ENCODE measurements around the gene LDLRAD3. TPM values are rescaled to one million over a fixed set of nuclear protein-coding genes. Genes with fewer than 3 reads are reported as not detected.

LDLRAD3 gene
- total and polyA plus RNA-seq, 4 donors = 20.9 to 25.6 (median 22.8) TPM

GRCh38 chr11:36261094-36261493 is 317.2 kb downstream of the LDLRAD3 start:
- no peaks in the 10 kb centered on the region for H3K36me3 ChIP-seq (ENCODE audit: control insufficient read depth, insufficient read depth, low read length)
- 84% methylated on average over 4 of the region's 4 CpGs for WGBS (ENCODE audit: insufficient coverage)
- no peak overlapping the region for H3K4me3 ChIP-seq (ENCODE audit: low read depth, low read length)
- H3K4me1 ChIP-seq (ENCODE audit: control insufficient read depth, insufficient read depth, low read length) = peaks cover 26% of the 10 kb centered on the region
- no peak overlapping the region for H3K27ac ChIP-seq (ENCODE audit: low read depth, low read length)
- no peaks in the 10 kb centered on the region for H3K27me3 ChIP-seq (ENCODE audit: control insufficient read depth, insufficient read depth, low read length)
- H3K9me3 ChIP-seq (ENCODE audit: control insufficient read depth, insufficient read depth, low read length) = no peaks in the 10 kb centered on the region
- no peak for DNase-seq (ENCODE audit: low read depth in 4 of 6, low spot score in 6 of 6)

GRCh38 chr11:36264011-36264972 is 320.4 kb downstream of the LDLRAD3 start:
- Histone ChIP-seq H3K36me3 (ENCODE audit: control insufficient read depth, insufficient read depth, low read length) (no peaks in the 10 kb centered on the region), H3K4me3 (ENCODE audit: low read depth, low read length) (no peak overlapping the region), H3K27me3 (ENCODE audit: control insufficient read depth, insufficient read depth, low read length) (no peaks in the 10 kb centered on the region), H3K27ac (ENCODE audit: low read depth, low read length) (no peak overlapping the region), H3K9me3 (ENCODE audit: control insufficient read depth, insufficient read depth, low read length) (no peaks in the 10 kb centered on the region), H3K4me1 (ENCODE audit: control insufficient read depth, insufficient read depth, low read length) (peaks cover 13% of the 10 kb centered on the region)
- no peak for DNase-seq (ENCODE audit: low read depth in 4 of 6, low spot score in 6 of 6)
- WGBS (ENCODE audit: insufficient coverage) = 69% methylated on average over 9 of the region's 9 CpGs

GRCh38 chr11:36264973-36265344 is 321.1 kb downstream of the LDLRAD3 start:
- Histone ChIP-seq H3K27me3 (ENCODE audit: control insufficient read depth, insufficient read depth, low read length) (no peaks in the 10 kb centered on the region), H3K9me3 (ENCODE audit: control insufficient read depth, insufficient read depth, low read length) (no peaks in the 10 kb centered on the region), H3K36me3 (ENCODE audit: control insufficient read depth, insufficient read depth, low read length) (peaks cover 2% of the 10 kb centered on the region), H3K4me3 (ENCODE audit: low read depth, low read length) (no peak overlapping the region), H3K27ac (ENCODE audit: low read depth, low read length) (no peak overlapping the region), H3K4me1 (ENCODE audit: control insufficient read depth, insufficient read depth, low read length) (peaks cover 9% of the 10 kb centered on the region)
- no peak for DNase-seq (ENCODE audit: low read depth in 4 of 6, low spot score in 6 of 6)
- 86% methylated on average over 5 of the region's 5 CpGs for WGBS (ENCODE audit: insufficient coverage)

GRCh38 chr11:36265793-36266628 is 322.1 kb downstream of the LDLRAD3 start:
- peaks cover 9% of the 10 kb centered on the region for H3K4me1 ChIP-seq (ENCODE audit: control insufficient read depth, insufficient read depth, low read length)
- peaks cover 4% of the 10 kb centered on the region for H3K36me3 ChIP-seq (ENCODE audit: control insufficient read depth, insufficient read depth, low read length)
- no peaks in the 10 kb centered on the region for H3K27me3 ChIP-seq (ENCODE audit: control insufficient read depth, insufficient read depth, low read length)
- WGBS (ENCODE audit: insufficient coverage) = 47% methylated on average over 9 of the region's 13 CpGs
- H3K27ac ChIP-seq (ENCODE audit: low read depth, low read length) = no peak overlapping the region
- DNase-seq (ENCODE audit: low read depth in 4 of 6, low spot score in 6 of 6) = peak in 2 of 6 donors; percentile 77 to 93
- no peaks in the 10 kb centered on the region for H3K9me3 ChIP-seq (ENCODE audit: control insufficient read depth, insufficient read depth, low read length)
- no peak overlapping the region for H3K4me3 ChIP-seq (ENCODE audit: low read depth, low read length)

- Histone ChIP-seq H3K4me1 (ENCODE audit: control insufficient read depth, insufficient read depth, low read length) (peaks cover 9% of the 10 kb centered on the region), H3K27me3 (ENCODE audit: control insufficient read depth, insufficient read depth, low read length) (no peaks in the 10 kb centered on the region), H3K27ac (ENCODE audit: low read depth, low read length) (no peak overlapping the region), H3K36me3 (ENCODE audit: control insufficient read depth, insufficient read depth, low read length) (peaks cover 9% of the 10 kb centered on the region), H3K4me3 (ENCODE audit: low read depth, low read length) (no peak overlapping the region), H3K9me3 (ENCODE audit: control insufficient read depth, insufficient read depth, low read length) (no peaks in the 10 kb centered on the region)
- DNase-seq (ENCODE audit: low read depth in 4 of 6, low spot score in 6 of 6) = peak in 1 of 6 donors; percentile 17
- 52% methylated on average over 3 of the region's 5 CpGs for WGBS (ENCODE audit: insufficient coverage)
Measured at GRCh38 chr11:36266767-36267166, 322.9 kb downstream of the LDLRAD3 start.

- 51% methylated on average over 7 of the region's 8 CpGs for WGBS (ENCODE audit: insufficient coverage)
- peak in 1 of 6 donors; percentile 34 for DNase-seq (ENCODE audit: low read depth in 4 of 6, low spot score in 6 of 6)
- H3K4me3 ChIP-seq (ENCODE audit: low read depth, low read length) = no peak overlapping the region
Measured at GRCh38 chr11:36268337-36268985, 324.6 kb downstream of the LDLRAD3 start.

GRCh38 chr11:36270701-36271100 is 326.8 kb downstream of the LDLRAD3 start:
- WGBS (ENCODE audit: insufficient coverage) = 90% methylated on average over 3 of the region's 9 CpGs
- Histone ChIP-seq H3K36me3 (ENCODE audit: control insufficient read depth, insufficient read depth, low read length) (peaks cover 24% of the 10 kb centered on the region), H3K4me1 (ENCODE audit: control insufficient read depth, insufficient read depth, low read length) (peaks cover 11% of the 10 kb centered on the region), H3K4me3 (ENCODE audit: low read depth, low read length) (no peak overlapping the region), H3K27ac (ENCODE audit: low read depth, low read length) (no peak overlapping the region), H3K9me3 (ENCODE audit: control insufficient read depth, insufficient read depth, low read length) (no peaks in the 10 kb centered on the region), H3K27me3 (ENCODE audit: control insufficient read depth, insufficient read depth, low read length) (no peaks in the 10 kb centered on the region)
- no peak for DNase-seq (ENCODE audit: low read depth in 4 of 6, low spot score in 6 of 6)

More at GRCh38 chr11:36268337-36268985, 324.6 kb downstream of the LDLRAD3 start:
- Histone ChIP-seq H3K27me3 (ENCODE audit: control insufficient read depth, insufficient read depth, low read length) (no peaks in the 10 kb centered on the region), H3K36me3 (ENCODE audit: control insufficient read depth, insufficient read depth, low read length) (peaks cover 16% of the 10 kb centered on the region), H3K9me3 (ENCODE audit: control insufficient read depth, insufficient read depth, low read length) (no peaks in the 10 kb centered on the region), H3K27ac (ENCODE audit: low read depth, low read length) (no peak overlapping the region), H3K4me1 (ENCODE audit: control insufficient read depth, insufficient read depth, low read length) (peaks cover 9% of the 10 kb centered on the region)

- Histone ChIP-seq H3K27me3 (ENCODE audit: control insufficient read depth, insufficient read depth, low read length) (no peaks in the 10 kb centered on the region), H3K27ac (ENCODE audit: low read depth, low read length) (no peak overlapping the region), H3K36me3 (ENCODE audit: control insufficient read depth, insufficient read depth, low read length) (peaks cover 28% of the 10 kb centered on the region), H3K4me1 (ENCODE audit: control insufficient read depth, insufficient read depth, low read length) (peaks cover 3% of the 10 kb centered on the region), H3K4me3 (ENCODE audit: low read depth, low read length) (no peak overlapping the region), H3K9me3 (ENCODE audit: control insufficient read depth, insufficient read depth, low read length) (no peaks in the 10 kb centered on the region)
- 64% methylated on average over 1 of the region's 5 CpGs for WGBS (ENCODE audit: insufficient coverage)
- no peak for DNase-seq (ENCODE audit: low read depth in 4 of 6, low spot score in 6 of 6)
Measured at GRCh38 chr11:36271794-36272407, 328.0 kb downstream of the LDLRAD3 start.

GRCh38 chr11:36273110-36273509 is 329.2 kb downstream of the LDLRAD3 start:
- peaks cover 28% of the 10 kb centered on the region for H3K36me3 ChIP-seq (ENCODE audit: control insufficient read depth, insufficient read depth, low read length)
- 39% methylated on average over 3 of the region's 3 CpGs for WGBS (ENCODE audit: insufficient coverage)
- peak in 2 of 6 donors; percentile 71 to 79 for DNase-seq (ENCODE audit: low read depth in 4 of 6, low spot score in 6 of 6)

More at GRCh38 chr11:36273110-36273509, 329.2 kb downstream of the LDLRAD3 start:
- H3K27me3 ChIP-seq (ENCODE audit: control insufficient read depth, insufficient read depth, low read length) = no peaks in the 10 kb centered on the region
- H3K9me3 ChIP-seq (ENCODE audit: control insufficient read depth, insufficient read depth, low read length) = no peaks in the 10 kb centered on the region
- H3K4me1 ChIP-seq (ENCODE audit: control insufficient read depth, insufficient read depth, low read length) = peaks cover 3% of the 10 kb centered on the region
- no peak overlapping the region for H3K4me3 ChIP-seq (ENCODE audit: low read depth, low read length)
- H3K27ac ChIP-seq (ENCODE audit: low read depth, low read length) = no peak overlapping the region

Data from spinal cord (tissue), 10 donors.